Testis (tissue), 3 donors: ENCODE data around the gene PLEKHA8. TPM values are rescaled to one million over a fixed set of nuclear protein-coding genes. Genes with fewer than 3 reads are reported as not detected.

Experiments
- DNase-seq: peaks from one replicate; pipeline ENCODE4 v3.0.0-alpha.2; 2019
- H3K27ac ChIP-seq, 2 donors: fragments of 200-600 bp; sonication (generic); one replicate each; pipeline ENCODE4 v1.5.1; 2019
- H3K27me3 ChIP-seq: fragments of 200-600 bp; sonication (generic); one replicate; pipeline ENCODE4 v1.5.1; 2019
- H3K36me3 ChIP-seq: fragments of 200-600 bp; sonication (generic); one replicate; pipeline ENCODE4 v1.5.1; 2017; ENCODE audit warnings: low read depth; ENCODE audit errors: missing control alignments
- H3K4me1 ChIP-seq: fragments of 200-600 bp; sonication (generic); one replicate; pipeline ENCODE4 v1.5.1; 2019
- H3K4me3 ChIP-seq, 2 donors: fragments of 200-600 bp; sonication (generic); one replicate each; pipeline ENCODE4 v1.5.1; 2017 to 2019
- H3K9me3 ChIP-seq: fragments of 200-600 bp; sonication (generic); one replicate; pipeline ENCODE4 v1.5.1; 2017
- CTCF ChIP-seq, 3 experiments: fragments of 450-650 bp in 2 of 3; fragments of 200-600 bp in 1 of 3; sonication (generic) in 1 of 3; IDR thresholded peaks; one replicate each; pipeline ENCODE4 v1.5.1; 2016 to 2019; ENCODE audit warnings: antibody characterized with exemption in 3 of 3, mild to moderate bottlenecking in 2 of 3, moderate library complexity in 1 of 3
- POLR2A ChIP-seq: fragments of 450-650 bp; IDR thresholded peaks from one replicate; pipeline ENCODE4 v1.6.1; 2017; ENCODE audit warnings: antibody characterized with exemption, mild to moderate bottlenecking, moderate library complexity
- WGBS, 2 donors: methylation state at CpG; one replicate each; pipeline ENCODE4 v1.1.5; 2018; 5-methylcytosine and 5-hydroxymethylcytosine counted together
- intact Hi-C: fragments of 100-400 bp; cut with DNase I; formaldehyde crosslinking; loops from one replicate; pipeline ENCODE4 v1.15.1; 2023; ENCODE audit warnings: low total_unique reads
- polyA plus RNA-seq: library from polyadenylated mRNA; stranded (reverse); fragments of 350-450 nt; fragmentation: Illumina TruSeq; extraction: RNeasy Lipid Tissue Mini Kit (QIAGEN cat#74804); gene quantifications from one replicate; pipeline ENCODE4 v1.2.3, GENCODE V29; 2014; ENCODE audit warnings: low read depth, low replicate concordance; ENCODE audit not compliant: insufficient read depth
- total RNA-seq, 2 donors: library from RNA; depleted of rRNA; stranded (reverse); fragments of >200 nt; gene quantifications; one replicate each; pipeline ENCODE4 v1.2.3, GENCODE V29; 2016

Gene PLEKHA8
- total and polyA plus RNA-seq, 3 donors from 2014 or later, result 7.1 to 14.5 (median 11.0) TPM

GRCh38 chr7:30038196-30038980, 10.2 kb downstream of the PLEKHA8 start:
- Histone ChIP-seq H3K36me3 (no peaks in the 10 kb centered on the region), H3K27ac (no peak overlapping the region), H3K4me1 (no peaks in the 10 kb centered on the region), H3K9me3 (no peaks in the 10 kb centered on the region), H3K4me3 (no peak overlapping the region), H3K27me3 (no peaks in the 10 kb centered on the region)
- WGBS, 2 donors, result 62 to 76% methylated on average over 3 of the region's 3 CpGs
- no peak for DNase-seq
- TF ChIP-seq POLR2A, result no peak
- TF ChIP-seq CTCF (IDR thresholded peaks at IDR 0.05), result no peak
- intact Hi-C loops, result no loop called here

GRCh38 chr7:30040938-30041337, 12.7 kb downstream of the PLEKHA8 start:
- no peak overlapping the region for H3K4me3 ChIP-seq
- no peaks in the 10 kb centered on the region for H3K36me3 ChIP-seq
- DNase-seq, result no peak
- H3K4me1 ChIP-seq, result no peaks in the 10 kb centered on the region
- intact Hi-C loops, result no loop called here
- no peaks in the 10 kb centered on the region for H3K9me3 ChIP-seq
- TF ChIP-seq CTCF (IDR thresholded peaks at IDR 0.05) (no peak), POLR2A (no peak)
- H3K27me3 ChIP-seq, result no peaks in the 10 kb centered on the region
- no peak overlapping the region for H3K27ac ChIP-seq

GRCh38 chr7:30041526-30042269, 13.5 kb downstream of the PLEKHA8 start:
- H3K9me3 ChIP-seq, result no peaks in the 10 kb centered on the region
- DNase-seq, result no peak
- no peak overlapping the region for H3K4me3 ChIP-seq
- no peaks in the 10 kb centered on the region for H3K36me3 ChIP-seq
- 82 to 89% methylated on average over 4 of the region's 4 CpGs for WGBS, 2 donors
- H3K27me3 ChIP-seq, result no peaks in the 10 kb centered on the region
- H3K27ac ChIP-seq, result no peak overlapping the region
- intact Hi-C loops, result no loop called here
- TF ChIP-seq POLR2A, result no peak
- H3K4me1 ChIP-seq, result no peaks in the 10 kb centered on the region

DNA sequence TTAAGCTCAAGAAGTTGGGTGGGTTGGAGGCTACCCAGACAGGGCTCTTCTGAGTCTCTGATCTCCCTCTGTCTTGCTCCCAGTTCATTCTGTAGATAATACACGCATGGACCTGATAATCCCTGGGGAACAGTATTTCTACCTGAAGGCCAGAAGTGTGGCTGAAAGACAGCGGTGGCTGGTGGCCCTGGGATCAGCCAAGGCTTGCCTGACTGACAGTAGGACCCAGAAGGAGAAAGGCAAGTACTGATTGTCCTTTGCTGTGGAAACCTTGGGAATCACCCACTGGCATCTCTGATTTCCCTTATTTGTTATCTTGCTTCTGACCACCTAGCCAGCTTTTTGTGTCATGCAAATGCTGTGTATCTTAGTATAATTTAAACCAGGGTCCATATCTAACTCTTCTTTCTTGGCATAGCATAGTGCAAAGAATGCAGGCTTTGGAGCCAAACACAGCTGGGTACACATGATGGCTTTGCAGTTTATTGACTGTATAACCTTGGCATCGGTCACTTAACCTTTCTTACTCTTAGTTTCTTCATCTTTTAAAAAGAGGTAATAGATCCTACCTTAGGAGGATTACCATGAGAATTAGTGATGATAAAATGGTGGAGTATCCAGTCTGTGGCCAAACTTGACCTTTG, 18.0 kb downstream of the PLEKHA8 start:
- TF ChIP-seq CTCF (IDR thresholded peaks at IDR 0.05) (no peak), POLR2A (no peak)
- no peaks in the 10 kb centered on the region for H3K27me3 ChIP-seq
- no peaks in the 10 kb centered on the region for H3K9me3 ChIP-seq
- no peak overlapping the region for H3K27ac ChIP-seq
- no peak for DNase-seq
- H3K36me3 ChIP-seq, result no peaks in the 10 kb centered on the region
- no peak overlapping the region for H3K4me3 ChIP-seq
- WGBS, 2 donors, result 82 to 88% methylated on average over 3 of the region's 3 CpGs
- no peaks in the 10 kb centered on the region for H3K4me1 ChIP-seq
- intact Hi-C loops, result no loop called here

DNA sequence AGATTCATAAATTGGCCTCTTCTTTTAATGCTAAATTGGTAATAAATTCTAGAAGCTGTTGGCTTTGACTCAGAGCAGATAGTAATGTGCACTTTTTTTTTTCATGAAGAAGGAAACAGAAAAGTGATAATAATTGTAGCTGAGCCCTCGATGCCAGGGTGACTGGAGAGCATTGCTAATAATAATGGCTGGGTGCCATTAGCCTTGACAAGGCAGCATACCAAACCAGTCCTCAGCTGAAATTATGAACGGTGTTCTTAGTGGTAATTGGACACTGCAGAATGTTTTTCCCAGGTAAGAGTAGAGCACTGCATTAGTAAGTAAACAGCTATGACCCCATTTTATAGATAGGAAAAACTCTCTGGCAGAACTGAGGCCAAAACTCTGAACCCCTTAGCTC, 18.9 kb downstream of the PLEKHA8 start:
- Histone ChIP-seq H3K4me1 (no peaks in the 10 kb centered on the region), H3K27me3 (no peaks in the 10 kb centered on the region), H3K4me3 (no peak overlapping the region), H3K27ac (no peak overlapping the region), H3K36me3 (no peaks in the 10 kb centered on the region), H3K9me3 (no peaks in the 10 kb centered on the region)
- DNase-seq, result no peak
- TF ChIP-seq CTCF (IDR thresholded peaks at IDR 0.05) (no peak), POLR2A (no peak)
- WGBS, 2 donors, result 56 to 73% methylated on average over 2 of the region's 2 CpGs
- intact Hi-C loops, result no loop called here
